Measurements from ENCODE around the gene GALK1.

GALK1 gene

DNA sequence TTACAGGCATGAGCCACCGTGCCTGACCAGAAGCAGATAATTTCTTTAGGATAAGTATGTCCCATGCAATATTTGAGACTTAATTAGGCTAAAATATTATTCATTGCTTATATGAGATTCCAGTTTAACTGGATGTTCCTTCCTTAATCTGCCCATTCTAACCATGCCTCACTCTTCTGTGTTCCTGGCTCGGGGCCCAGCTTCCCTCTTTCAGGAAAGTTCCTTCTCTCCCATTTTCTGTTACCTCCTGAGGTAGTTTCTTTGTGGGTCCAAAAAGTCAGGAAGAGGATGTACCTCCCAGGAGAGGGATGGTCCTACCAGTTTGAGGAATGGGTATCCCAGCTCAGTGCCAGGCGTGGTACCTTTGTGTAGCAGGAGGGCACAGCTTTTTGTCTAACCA lies 42.9 kb upstream of the GALK1 start (continued):
- TF ChIP-seq ARNTL (CRISPR knock-in tag; IDR thresholded peaks at IDR 0.05; ENCODE audit: borderline replicate concordance, low read depth) (no peak), ZC3H10 (CRISPR knock-in tag; IDR thresholded peaks at IDR 0.05) (no peak), ISL1 (CRISPR knock-in tag; IDR thresholded peaks at IDR 0.05) (no peak), ZNF565 (CRISPR knock-in tag; conservative IDR thresholded peaks at IDR 0.05; ENCODE audit: low read depth) (no peak), OSR1 (CRISPR knock-in tag; IDR thresholded peaks at IDR 0.05) (no peak), PPARA (CRISPR knock-in tag; IDR thresholded peaks at IDR 0.05; ENCODE audit: borderline replicate concordance) (no peak), TOX (CRISPR knock-in tag; IDR thresholded peaks at IDR 0.05; ENCODE audit: borderline replicate concordance) (no peak), CSDC2 (CRISPR knock-in tag; IDR thresholded peaks at IDR 0.05) (no peak), ZFP3 (CRISPR knock-in tag; IDR thresholded peaks at IDR 0.05) (no peak)
- TF ChIP-seq, protein P1, sequence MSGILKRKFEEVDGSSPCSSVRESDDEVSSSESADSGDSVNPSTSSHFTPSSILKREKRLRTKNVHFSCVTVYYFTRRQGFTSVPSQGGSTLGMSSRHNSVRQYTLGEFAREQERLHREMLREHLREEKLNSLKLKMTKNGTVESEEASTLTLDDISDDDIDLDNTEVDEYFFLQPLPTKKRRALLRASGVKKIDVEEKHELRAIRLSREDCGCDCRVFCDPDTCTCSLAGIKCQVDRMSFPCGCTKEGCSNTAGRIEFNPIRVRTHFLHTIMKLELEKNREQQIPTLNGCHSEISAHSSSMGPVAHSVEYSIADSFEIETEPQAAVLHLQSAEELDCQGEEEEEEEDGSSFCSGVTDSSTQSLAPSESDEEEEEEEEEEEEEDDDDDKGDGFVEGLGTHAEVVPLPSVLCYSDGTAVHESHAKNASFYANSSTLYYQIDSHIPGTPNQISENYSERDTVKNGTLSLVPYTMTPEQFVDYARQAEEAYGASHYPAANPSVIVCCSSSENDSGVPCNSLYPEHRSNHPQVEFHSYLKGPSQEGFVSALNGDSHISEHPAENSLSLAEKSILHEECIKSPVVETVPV (CRISPR knock-in tag; IDR thresholded peaks at IDR 0.05): no peak

DNA sequence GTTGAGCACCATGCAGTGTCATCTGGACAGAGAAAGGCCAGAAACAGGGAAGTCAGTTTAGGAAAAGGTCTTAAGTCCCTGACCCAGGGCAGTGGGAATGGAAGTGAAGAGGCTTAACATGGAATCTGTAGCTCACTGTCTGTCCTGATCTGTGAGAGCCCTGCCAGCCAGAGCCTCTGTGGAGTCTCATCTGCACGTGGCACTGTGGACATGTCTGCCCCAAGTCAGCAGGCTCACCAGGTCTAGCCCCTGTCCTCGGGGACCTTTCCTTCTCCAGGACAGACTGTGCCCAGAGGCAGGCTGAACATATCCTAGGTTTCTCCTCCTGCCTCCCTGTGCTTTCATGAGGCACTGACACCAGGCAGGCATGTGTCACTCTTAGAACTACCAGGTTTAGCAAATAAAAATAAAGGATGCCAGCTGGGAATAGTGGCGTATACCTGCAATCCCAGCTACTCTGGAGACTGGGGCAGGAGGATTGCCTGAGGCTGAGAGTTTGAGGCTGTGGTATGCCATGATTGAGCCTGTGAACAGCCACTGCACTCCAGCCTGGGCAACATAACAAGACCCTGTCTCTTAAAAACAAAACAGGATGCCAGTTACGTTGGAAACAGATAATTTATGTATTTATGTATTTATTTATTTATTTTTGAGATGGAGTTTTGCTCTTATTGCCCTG lies 42.0 kb upstream of the GALK1 start:
- TF ChIP-seq ZNF70 (CRISPR knock-in tag; IDR thresholded peaks at IDR 0.05): no peak
- no peak for TF ChIP-seq TOX (CRISPR knock-in tag; IDR thresholded peaks at IDR 0.05; ENCODE audit: borderline replicate concordance)
- no peak for TF ChIP-seq ESRRG (CRISPR knock-in tag; IDR thresholded peaks at IDR 0.05)
- no peak for TF ChIP-seq ISL1 (CRISPR knock-in tag; IDR thresholded peaks at IDR 0.05)
- TF ChIP-seq SNAI2 (CRISPR knock-in tag; IDR thresholded peaks at IDR 0.05): no peak
- no peak for ATAC-seq

- ATAC-seq: no peak
Measured at GRCh38 chr17:75803883-75804282, 38.9 kb upstream of the GALK1 start.

GRCh38 chr17:75799402-75799801 lies 34.4 kb upstream of the GALK1 start:
- TF ChIP-seq SNAI2 (CRISPR knock-in tag; IDR thresholded peaks at IDR 0.05): no peak
- no peak for TF ChIP-seq PPARA (CRISPR knock-in tag; IDR thresholded peaks at IDR 0.05; ENCODE audit: borderline replicate concordance)
- TF ChIP-seq, protein P2, sequence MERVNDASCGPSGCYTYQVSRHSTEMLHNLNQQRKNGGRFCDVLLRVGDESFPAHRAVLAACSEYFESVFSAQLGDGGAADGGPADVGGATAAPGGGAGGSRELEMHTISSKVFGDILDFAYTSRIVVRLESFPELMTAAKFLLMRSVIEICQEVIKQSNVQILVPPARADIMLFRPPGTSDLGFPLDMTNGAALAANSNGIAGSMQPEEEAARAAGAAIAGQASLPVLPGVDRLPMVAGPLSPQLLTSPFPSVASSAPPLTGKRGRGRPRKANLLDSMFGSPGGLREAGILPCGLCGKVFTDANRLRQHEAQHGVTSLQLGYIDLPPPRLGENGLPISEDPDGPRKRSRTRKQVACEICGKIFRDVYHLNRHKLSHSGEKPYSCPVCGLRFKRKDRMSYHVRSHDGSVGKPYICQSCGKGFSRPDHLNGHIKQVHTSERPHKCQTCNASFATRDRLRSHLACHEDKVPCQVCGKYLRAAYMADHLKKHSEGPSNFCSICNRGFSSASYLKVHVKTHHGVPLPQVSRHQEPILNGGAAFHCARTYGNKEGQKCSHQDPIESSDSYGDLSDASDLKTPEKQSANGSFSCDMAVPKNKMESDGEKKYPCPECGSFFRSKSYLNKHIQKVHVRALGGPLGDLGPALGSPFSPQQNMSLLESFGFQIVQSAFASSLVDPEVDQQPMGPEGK (CRISPR knock-in tag; IDR thresholded peaks at IDR 0.05; ENCODE audit: borderline replicate concordance): no peak
- no peak for TF ChIP-seq ZNF8 (CRISPR knock-in tag; IDR thresholded peaks at IDR 0.05)
- no peak for TF ChIP-seq ARNTL (CRISPR knock-in tag; IDR thresholded peaks at IDR 0.05; ENCODE audit: borderline replicate concordance, low read depth)
- no peak for TF ChIP-seq ISL1 (CRISPR knock-in tag; IDR thresholded peaks at IDR 0.05)
- no peak for TF ChIP-seq BACH2 (CRISPR knock-in tag; IDR thresholded peaks at IDR 0.05; ENCODE audit: borderline replicate concordance)
- TF ChIP-seq ZC3H10 (CRISPR knock-in tag; IDR thresholded peaks at IDR 0.05): no peak
- TF ChIP-seq GLIS3 (CRISPR knock-in tag; IDR thresholded peaks at IDR 0.05): no peak
- TF ChIP-seq CSDC2 (CRISPR knock-in tag; IDR thresholded peaks at IDR 0.05): no peak
- no peak for TF ChIP-seq ZNF565 (CRISPR knock-in tag; conservative IDR thresholded peaks at IDR 0.05; ENCODE audit: low read depth)
- no peak for ATAC-seq

More at GRCh38 chr17:75803883-75804282, 38.9 kb upstream of the GALK1 start:
- no peak for TF ChIP-seq CSDC2 (CRISPR knock-in tag; IDR thresholded peaks at IDR 0.05)

DNA sequence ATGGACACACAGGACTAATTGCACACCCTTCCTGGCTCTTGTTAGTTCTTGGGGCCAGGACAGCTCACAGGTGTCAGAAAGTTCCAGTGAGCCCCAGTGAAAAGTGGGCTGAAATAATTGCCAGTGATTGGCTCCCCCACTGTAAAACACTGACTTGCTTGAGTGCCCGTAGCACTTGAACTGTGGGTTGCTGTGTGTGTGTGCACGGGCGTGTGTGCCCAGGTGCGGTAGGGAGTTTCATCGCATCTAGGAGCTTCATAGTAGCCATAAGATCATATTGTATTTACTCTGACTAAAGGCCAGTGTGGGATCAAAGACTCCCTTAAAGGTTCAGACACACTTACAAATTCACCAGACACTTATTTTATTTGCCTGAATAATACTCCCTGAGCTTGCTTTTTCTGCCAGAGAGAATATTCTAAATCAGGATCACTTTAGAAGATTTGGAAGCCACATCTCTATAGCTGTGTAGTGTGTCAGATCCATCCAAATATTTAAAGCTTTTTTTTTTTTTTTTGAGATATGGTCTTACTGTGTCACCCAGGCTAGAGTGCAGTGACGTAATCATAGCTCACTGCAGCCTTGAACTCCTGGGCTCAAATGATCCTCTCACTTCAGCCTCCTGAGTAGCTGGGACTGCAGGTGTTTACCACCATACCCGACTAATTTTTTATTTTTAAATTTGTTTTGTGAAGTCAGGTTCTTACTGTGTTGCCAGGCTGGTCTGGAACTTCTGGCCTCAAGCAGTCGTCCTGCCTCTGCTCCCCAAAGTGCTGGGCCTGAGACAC lies 31.0 kb upstream of the GALK1 start:
- no peak for ATAC-seq
- TF ChIP-seq CREB5 (CRISPR knock-in tag; IDR thresholded peaks at IDR 0.05; ENCODE audit: low read depth) (no peak), SNAI2 (CRISPR knock-in tag; IDR thresholded peaks at IDR 0.05) (no peak), PPARA (CRISPR knock-in tag; IDR thresholded peaks at IDR 0.05; ENCODE audit: borderline replicate concordance) (no peak), ZFP30 (CRISPR knock-in tag; IDR thresholded peaks at IDR 0.05) (no peak), GLIS3 (CRISPR knock-in tag; IDR thresholded peaks at IDR 0.05) (no peak), ESRRG (CRISPR knock-in tag; IDR thresholded peaks at IDR 0.05) (no peak), TCF4 (CRISPR knock-in tag; IDR thresholded peaks at IDR 0.05; ENCODE audit: borderline replicate concordance) (no peak)
- TF ChIP-seq, protein P3, sequence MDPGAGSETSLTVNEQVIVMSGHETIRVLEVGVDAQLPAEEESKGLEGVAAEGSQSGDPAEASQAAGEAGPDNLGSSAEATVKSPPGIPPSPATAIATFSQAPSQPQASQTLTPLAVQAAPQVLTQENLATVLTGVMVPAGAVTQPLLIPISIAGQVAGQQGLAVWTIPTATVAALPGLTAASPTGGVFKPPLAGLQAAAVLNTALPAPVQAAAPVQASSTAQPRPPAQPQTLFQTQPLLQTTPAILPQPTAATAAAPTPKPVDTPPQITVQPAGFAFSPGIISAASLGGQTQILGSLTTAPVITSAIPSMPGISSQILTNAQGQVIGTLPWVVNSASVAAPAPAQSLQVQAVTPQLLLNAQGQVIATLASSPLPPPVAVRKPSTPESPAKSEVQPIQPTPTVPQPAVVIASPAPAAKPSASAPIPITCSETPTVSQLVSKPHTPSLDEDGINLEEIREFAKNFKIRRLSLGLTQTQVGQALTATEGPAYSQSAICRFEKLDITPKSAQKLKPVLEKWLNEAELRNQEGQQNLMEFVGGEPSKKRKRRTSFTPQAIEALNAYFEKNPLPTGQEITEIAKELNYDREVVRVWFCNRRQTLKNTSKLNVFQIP (CRISPR knock-in tag; IDR thresholded peaks at IDR 0.05; ENCODE audit: borderline replicate concordance, low read depth): no peak
- TF ChIP-seq, protein P2 (CRISPR knock-in tag; IDR thresholded peaks at IDR 0.05; ENCODE audit: borderline replicate concordance): no peak

Measured in SK-N-SH treated with all-trans-retinoic acid at 6 μM for 48 hours (cell line).